IgD-negative memory B cell (primary cell): ENCODE measurements around the gene SEC16A. TPM values are rescaled to one million over a fixed set of nuclear protein-coding genes. Genes with fewer than 3 reads are reported as not detected.
A peak's percentile ranks its signal among the peaks of the same experiment; 100 is the strongest.

ENCODE experiments used
- H3K27ac Mint-ChIP-seq, 3 donors: one replicate each; pipeline ENCODE4 v1.8.0; 2020 to 2022; ENCODE audit warnings: mild to moderate bottlenecking in 3 of 3, mixed read lengths in 3 of 3, moderate library complexity in 1 of 3
- H3K27me3 Mint-ChIP-seq: one replicate; pipeline ENCODE4 v1.8.0; 2021; ENCODE audit warnings: mixed read lengths
- H3K36me3 Mint-ChIP-seq: one replicate; pipeline ENCODE4 v1.8.0; 2020; ENCODE audit warnings: mild to moderate bottlenecking, mixed read lengths
- H3K4me1 Mint-ChIP-seq, 3 donors: one replicate each; pipeline ENCODE4 v1.8.0; 2020 to 2022; ENCODE audit warnings: mixed read lengths in 3 of 3, mild to moderate bottlenecking in 1 of 3
- H3K4me3 Mint-ChIP-seq, 4 donors: one replicate each; pipeline ENCODE4 v1.8.0; 2020 to 2022; ENCODE audit warnings: mild to moderate bottlenecking in 4 of 4, mixed read lengths in 4 of 4, moderate library complexity in 3 of 4
- H3K9me3 Mint-ChIP-seq, 3 donors: one replicate each; pipeline ENCODE4 v1.8.0; 2020 to 2021; ENCODE audit warnings: mixed read lengths in 3 of 3, mild to moderate bottlenecking in 1 of 3
- polyA plus RNA-seq: library from polyadenylated mRNA; unstranded; fragments of 300-500 nt; fragmentation: Illumina TruSeq; gene quantifications from one replicate; pipeline ENCODE4 v1.2.3, GENCODE V29; 2021

Gene SEC16A
- polyA plus RNA-seq, 1 donor from 2014 or later, result 30.1 TPM

- no peaks in the 10 kb centered on the region for H3K9me3 Mint-ChIP-seq
- H3K4me3 Mint-ChIP-seq, result peak overlapping the region; percentile 82 to 92 (median 90)
- H3K36me3 Mint-ChIP-seq, result peaks cover 3% of the 10 kb centered on the region
- peak overlapping the region in 2 of 3 donors; percentile 71 to 92 for H3K27ac Mint-ChIP-seq
- H3K4me1 Mint-ChIP-seq, result peaks cover 17 to 25% (median 19%) of the 10 kb centered on the region in 3 donors
- no peaks in the 10 kb centered on the region for H3K27me3 Mint-ChIP-seq
Measured at GRCh38 chr9:136399176-136400037, 83.4 kb downstream of the SEC16A start.

- Mint-ChIP-seq H3K4me3 (peak overlapping the region in 3 of 4 donors; percentile 16 to 92 (median 89)), H3K36me3 (peaks cover 3% of the 10 kb centered on the region), H3K27me3 (no peaks in the 10 kb centered on the region), H3K4me1 (peaks cover 8 to 15% (median 8%) of the 10 kb centered on the region in 3 donors), H3K9me3 (no peaks in the 10 kb centered on the region), H3K27ac (no peak overlapping the region)
Measured at GRCh38 chr9:136398286-136398685, 84.6 kb downstream of the SEC16A start.

- Mint-ChIP-seq H3K27ac (peak overlapping the region in 1 of 3 donors; percentile 25), H3K36me3 (peaks cover 3% of the 10 kb centered on the region), H3K9me3 (no peaks in the 10 kb centered on the region), H3K27me3 (no peaks in the 10 kb centered on the region), H3K4me3 (no peak overlapping the region), H3K4me1 (peaks cover 8 to 14% (median 8%) of the 10 kb centered on the region in 3 donors)
Measured at GRCh38 chr9:136397643-136398042, 85.2 kb downstream of the SEC16A start.

- H3K4me3 Mint-ChIP-seq, result peak overlapping the region in 1 of 4 donors; percentile 26
- H3K4me1 Mint-ChIP-seq, result peaks cover 5 to 12% (median 8%) of the 10 kb centered on the region in 3 donors
- H3K9me3 Mint-ChIP-seq, result no peaks in the 10 kb centered on the region
- H3K27ac Mint-ChIP-seq, result no peak overlapping the region
- H3K36me3 Mint-ChIP-seq, result peaks cover 2% of the 10 kb centered on the region
- no peaks in the 10 kb centered on the region for H3K27me3 Mint-ChIP-seq
Measured at GRCh38 chr9:136396219-136396515, 86.7 kb downstream of the SEC16A start.

GRCh38 chr9:136395345-136396218, 87.3 kb downstream of the SEC16A start:
- Mint-ChIP-seq H3K4me3 (peak overlapping the region in 2 of 4 donors; percentile 26 to 27), H3K36me3 (peaks cover 3% of the 10 kb centered on the region), H3K27ac (no peak overlapping the region), H3K9me3 (no peaks in the 10 kb centered on the region), H3K4me1 (peaks cover 5 to 12% (median 8%) of the 10 kb centered on the region in 3 donors), H3K27me3 (no peaks in the 10 kb centered on the region)

- Mint-ChIP-seq H3K9me3 (no peaks in the 10 kb centered on the region), H3K4me3 (no peak overlapping the region), H3K27me3 (no peaks in the 10 kb centered on the region), H3K27ac (no peak overlapping the region), H3K36me3 (peaks cover 3% of the 10 kb centered on the region), H3K4me1 (peaks cover 5 to 12% (median 8%) of the 10 kb centered on the region in 3 donors)
Measured at GRCh38 chr9:136395020-136395340, 87.9 kb downstream of the SEC16A start.

GRCh38 chr9:136394312-136395019, 88.4 kb downstream of the SEC16A start:
- H3K36me3 Mint-ChIP-seq, result peaks cover 3% of the 10 kb centered on the region
- H3K4me1 Mint-ChIP-seq, result peaks cover 5 to 12% (median 8%) of the 10 kb centered on the region in 3 donors
- no peaks in the 10 kb centered on the region for H3K9me3 Mint-ChIP-seq
- no peak overlapping the region for H3K4me3 Mint-ChIP-seq
- no peaks in the 10 kb centered on the region for H3K27me3 Mint-ChIP-seq
- no peak overlapping the region for H3K27ac Mint-ChIP-seq

GRCh38 chr9:136393531-136393930, 89.3 kb downstream of the SEC16A start:
- H3K4me3 Mint-ChIP-seq, result no peak overlapping the region
- H3K27me3 Mint-ChIP-seq, result no peaks in the 10 kb centered on the region
- H3K9me3 Mint-ChIP-seq, result no peaks in the 10 kb centered on the region
- peaks cover 0 to 4% (median 0%) of the 10 kb centered on the region in 3 donors for H3K4me1 Mint-ChIP-seq
- no peak overlapping the region for H3K27ac Mint-ChIP-seq
- peaks cover 3% of the 10 kb centered on the region for H3K36me3 Mint-ChIP-seq

GRCh38 chr9:136392538-136393449, 90.0 kb downstream of the SEC16A start:
- H3K36me3 Mint-ChIP-seq, result peaks cover 3% of the 10 kb centered on the region
- no peaks in the 10 kb centered on the region for H3K27me3 Mint-ChIP-seq
- no peak overlapping the region for H3K27ac Mint-ChIP-seq
- H3K9me3 Mint-ChIP-seq, result no peaks in the 10 kb centered on the region
- H3K4me3 Mint-ChIP-seq, result no peak overlapping the region
- H3K4me1 Mint-ChIP-seq, result no peaks in the 10 kb centered on the region

- no peaks in the 10 kb centered on the region for H3K4me1 Mint-ChIP-seq
- H3K27me3 Mint-ChIP-seq, result no peaks in the 10 kb centered on the region
- peak overlapping the region in 2 of 4 donors; percentile 39 to 41 for H3K4me3 Mint-ChIP-seq
- peak overlapping the region in 2 of 3 donors; percentile 10 to 51 for H3K27ac Mint-ChIP-seq
- H3K36me3 Mint-ChIP-seq, result peaks cover 3% of the 10 kb centered on the region
- no peaks in the 10 kb centered on the region for H3K9me3 Mint-ChIP-seq
Measured at GRCh38 chr9:136391737-136392537, 90.9 kb downstream of the SEC16A start.

Other genes with a start within 250 kb of the SEC16A start
- gene QSOX2, start 237.2 kb downstream of the SEC16A start, polyA plus RNA-seq, result 2.1 TPM
- gene CCDC187, start 178.9 kb downstream of the SEC16A start, polyA plus RNA-seq, result 0.15 TPM
- not detected for gene GPSM1, start 155.5 kb downstream of the SEC16A start, polyA plus RNA-seq
- gene DNLZ, start 119.3 kb downstream of the SEC16A start, polyA plus RNA-seq, result 78.0 TPM
- 0.26 TPM for gene CARD9, start 109.4 kb downstream of the SEC16A start, polyA plus RNA-seq
- gene SNAPC4, start 82.9 kb downstream of the SEC16A start, polyA plus RNA-seq, result 3.8 TPM
- gene ENTR1, start 72.4 kb downstream of the SEC16A start, polyA plus RNA-seq, result 7.4 TPM
- 35.0 TPM for gene PMPCA, start 72.4 kb downstream of the SEC16A start, polyA plus RNA-seq
- 6.9 TPM for gene INPP5E, start 43.2 kb downstream of the SEC16A start, polyA plus RNA-seq
- 3.5 TPM for gene NOTCH1, start 63.0 kb upstream of the SEC16A start, polyA plus RNA-seq
- gene EGFL7, start 179.9 kb upstream of the SEC16A start, polyA plus RNA-seq, result not detected
- gene AGPAT2, start 204.4 kb upstream of the SEC16A start, polyA plus RNA-seq, result 42.0 TPM
- 0.90 TPM for gene DIPK1B, start 229.5 kb upstream of the SEC16A start, polyA plus RNA-seq